Gastrocnemius medialis (tissue), 4 donors: Measurements from ENCODE around the gene C10orf95. TPM values are rescaled to one million over a fixed set of nuclear protein-coding genes. Genes with fewer than 3 reads are reported as not detected.
A peak's percentile ranks its signal among the peaks of the same experiment; 100 is the strongest.

Experiments used
- ATAC-seq, 2 donors: fragments of 150-250 bp; one replicate each; pipeline ENCODE4 v1.9.1; 2016
- DNase-seq, 2 donors: peaks; one replicate each; pipeline ENCODE4 v3.0.0-alpha.2; 2019
- H3K27ac ChIP-seq, 4 donors: fragments of 200-600 bp; sonication (generic); 1 replicate in 1 of 4; 2 replicates in 3 of 4; pipeline ENCODE4 v1.5.1; 2016 to 2018; ENCODE audit warnings: mild to moderate bottlenecking in 2 of 4, moderate library complexity in 1 of 4
- H3K27me3 ChIP-seq, 3 donors: fragments of 200-600 bp; sonication (generic) in 2 of 3; 1 replicate in 1 of 3; 2 replicates in 2 of 3; pipeline versions ENCODE4 v1.5.1 to v1.6.0; 2016 to 2019; ENCODE audit warnings: mild to moderate bottlenecking in 1 of 3, moderate library complexity in 1 of 3
- H3K36me3 ChIP-seq, 2 donors: fragments of 200-600 bp; sonication (generic) in 1 of 2; one replicate each; pipeline ENCODE4 v1.5.1; 2017 to 2018
- H3K4me1 ChIP-seq, 2 donors: fragments of 200-600 bp; sonication (generic) in 1 of 2; one replicate each; pipeline ENCODE4 v1.5.1; 2016 to 2017; ENCODE audit warnings: mild to moderate bottlenecking in 2 of 2
- H3K4me3 ChIP-seq, 4 donors: fragments of 200-600 bp; sonication (generic) in 3 of 4; 1 replicate in 1 of 4; 2 replicates in 3 of 4; pipeline ENCODE4 v1.5.1; 2016 to 2019; ENCODE audit warnings: mild to moderate bottlenecking in 2 of 4
- H3K9me3 ChIP-seq, 3 donors: fragments of 200-600 bp; sonication (generic) in 2 of 3; 1 replicate in 1 of 3; 2 replicates in 2 of 3; pipeline ENCODE4 v1.5.1; 2016 to 2019
- CTCF ChIP-seq, 5 experiments: fragments of 450-650 bp in 3 of 5; fragments of 200-600 bp in 2 of 5; sonication (generic) in 2 of 5; IDR thresholded peaks in 4 of 5; conservative IDR thresholded peaks in 1 of 5; 1 replicate in 4 of 5; 2 replicates in 1 of 5; pipeline ENCODE4 v1.5.1; 2016 to 2019; ENCODE audit warnings: antibody characterized with exemption in 5 of 5, mild to moderate bottlenecking in 3 of 5, moderate library complexity in 3 of 5
- POLR2A ChIP-seq, 2 donors: fragments of 450-650 bp; IDR thresholded peaks; one replicate each; pipeline ENCODE4 v1.6.1; 2017; ENCODE audit warnings: antibody characterized with exemption in 2 of 2, mild to moderate bottlenecking in 2 of 2, moderate library complexity in 2 of 2
- in situ Hi-C, 4 donors: fragments of 200-750 bp; cut with MboI; loops; one replicate each; pipeline versions ENCODE4 v1.15.0 to v1.8.0; 2017; ENCODE audit warnings: low sequenced_read_pairs in 4 of 4
- intact Hi-C: fragments of 100-400 bp; cut with DNase I; formaldehyde crosslinking; loops from one replicate; pipeline ENCODE4 v1.15.1; 2023; ENCODE audit warnings: low total_unique reads
- microRNA counts, 2 donors: library from miRNA; unstranded; fragments of <30 nt; microRNA quantifications; one replicate each; lab custom pipeline; 2016
- microRNA-seq, 2 donors: library from miRNA; unstranded; fragments of <30 nt; microRNA quantifications; one replicate each; pipeline ENCODE4, GENCODE V29; 2016; ENCODE audit warnings: borderline replicate concordance in 2 of 2
- total RNA-seq, 4 donors: library from RNA; depleted of rRNA; stranded (reverse); fragments of >200 nt; gene quantifications; one replicate each; pipeline versions ENCODE4 v1.1.0 to v1.2.3, GENCODE V29; 2016

Gene C10orf95
- total RNA-seq, 4 donors from 2014 or later = not detected

DNA sequence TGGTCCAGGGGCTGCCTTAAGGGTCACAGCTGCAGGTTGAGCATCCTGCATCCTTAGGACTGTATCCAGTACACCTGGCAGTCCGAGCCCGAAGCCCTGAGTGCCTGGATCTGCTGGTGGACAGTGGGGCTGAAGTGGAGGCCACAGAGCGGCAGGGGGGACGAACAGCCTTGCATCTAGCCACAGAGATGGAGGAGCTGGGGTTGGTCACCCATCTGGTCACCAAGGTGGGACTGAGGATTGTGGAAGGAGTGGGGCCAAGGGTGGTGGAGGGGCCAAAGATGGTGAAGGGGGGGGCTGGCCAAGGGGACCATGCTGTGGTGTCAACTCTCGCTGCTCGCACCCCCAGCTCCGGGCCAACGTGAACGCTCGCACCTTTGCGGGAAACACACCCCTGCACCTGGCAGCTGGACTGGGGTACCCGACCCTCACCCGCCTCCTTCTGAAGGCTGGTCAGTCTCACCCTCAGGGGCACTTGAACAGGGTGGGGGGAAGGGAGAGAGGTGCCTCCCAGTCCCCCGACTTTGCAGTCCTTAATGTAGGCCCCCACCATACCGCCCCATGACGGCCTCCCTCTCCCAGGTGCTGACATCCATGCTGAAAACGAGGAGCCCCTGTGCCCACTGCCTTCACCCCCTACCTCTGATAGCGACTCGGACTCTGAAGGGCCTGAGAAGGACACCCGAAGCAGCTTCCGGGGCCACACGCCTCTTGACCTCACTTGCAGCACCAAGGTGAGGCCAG lies 50.6 kb downstream of the C10orf95 start:
- Histone ChIP-seq H3K4me1 (peaks cover 12 to 19% of the 10 kb centered on the region in 2 donors), H3K9me3 (no peaks in the 10 kb centered on the region), H3K4me3 (no peak overlapping the region), H3K36me3 (peaks cover 0 to 33% of the 10 kb centered on the region in 2 donors), H3K27me3 (no peaks in the 10 kb centered on the region), H3K27ac (no peak overlapping the region)
- in situ Hi-C loops (no loop called here), intact Hi-C loops (no loop called here)
- DNase-seq = no peak
- TF ChIP-seq POLR2A (IDR thresholded peaks at IDR 0.05) (no peak), CTCF (IDR thresholded peaks at IDR 0.05 in 4 of 5, conservative IDR thresholded peaks at IDR 0.05 in 1 of 5) (no peak)
- no peak for ATAC-seq

DNA sequence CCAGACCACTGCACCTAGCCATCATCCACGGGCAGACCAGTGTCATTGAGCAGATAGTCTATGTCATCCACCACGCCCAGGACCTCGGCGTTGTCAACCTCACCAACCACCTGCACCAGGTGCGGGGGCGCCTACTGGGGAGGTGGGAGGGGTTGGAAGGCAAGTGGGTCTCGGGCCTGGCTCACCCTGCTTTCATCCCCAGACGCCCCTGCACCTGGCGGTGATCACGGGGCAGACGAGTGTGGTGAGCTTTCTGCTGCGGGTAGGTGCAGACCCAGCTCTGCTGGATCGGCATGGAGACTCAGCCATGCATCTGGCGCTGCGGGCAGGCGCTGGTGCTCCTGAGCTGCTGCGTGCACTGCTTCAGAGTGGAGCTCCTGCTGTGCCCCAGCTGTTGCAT lies 51.3 kb downstream of the C10orf95 start:
- H3K4me3 ChIP-seq = no peak overlapping the region
- peak overlapping the region in 2 of 4 donors; percentile 82 to 95 for H3K27ac ChIP-seq
- no peaks in the 10 kb centered on the region for H3K9me3 ChIP-seq
- DNase-seq (no peak), ATAC-seq (no peak)
- in situ Hi-C loops = no loop called here
- H3K4me1 ChIP-seq = peaks cover 14 to 19% of the 10 kb centered on the region in 2 donors
- no peak for TF ChIP-seq POLR2A (IDR thresholded peaks at IDR 0.05)
- no peak for TF ChIP-seq CTCF (IDR thresholded peaks at IDR 0.05 in 4 of 5, conservative IDR thresholded peaks at IDR 0.05 in 1 of 5)
- H3K27me3 ChIP-seq = no peaks in the 10 kb centered on the region
- intact Hi-C loops = no loop called here
- peaks cover 0 to 33% of the 10 kb centered on the region in 2 donors for H3K36me3 ChIP-seq

MicroRNAs encoded within 50 kb of the gene (microRNA counts, 767-probe panel; counts per million panel counts)
- microRNA hsa-miR-146b-3p (lab: Ali Mortazavi, UCI) = 356 to 448 counts per million in 2 donors
- 356 to 448 counts per million in 2 donors for microRNA hsa-miR-146b-5p (lab: Ali Mortazavi, UCI)

Small RNAs within 50 kb of the gene (microRNA-seq; reads per million reads assigned to microRNA genes)
- 104 to 243 reads per million in 2 donors for gene MIR146B

Other genes starting within 250 kb of the C10orf95 start
- gene ELOVL3, start 225.2 kb downstream of the C10orf95 start, total RNA-seq = under 1 TPM in 1 of 4 donors, not detected in 3; 0.51 TPM
- 1 to 10 TPM; 4.2 to 8.9 (median 6.5) TPM for gene PITX3, start 210.0 kb downstream of the C10orf95 start, total RNA-seq
- gene GBF1, start 206.0 kb downstream of the C10orf95 start, total RNA-seq = 10 to 100 TPM; 31.4 to 64.2 (median 58.7) TPM
- 10 to 100 TPM in 3 of 4 donors, 1 to 10 TPM in 1; 8.6 to 17.3 (median 12.8) TPM for gene NFKB2, start 55.8 kb downstream of the C10orf95 start, total RNA-seq
- gene PSD, start 32.8 kb downstream of the C10orf95 start, total RNA-seq = 1 to 10 TPM in 1 of 4 donors, under 1 TPM in 1, not detected in 2; 0.35 to 2.6 TPM
- 10 to 100 TPM; 14.2 to 34.8 (median 21.0) TPM for gene FBXL15, start 30.7 kb downstream of the C10orf95 start, total RNA-seq
- 10 to 100 TPM; 51.6 to 83.1 (median 70.2) TPM for gene CUEDC2, start 19.0 kb downstream of the C10orf95 start, total RNA-seq
- 100 to 1,000 TPM; 212 to 261 (median 252) TPM for gene ACTR1A, start 51.2 kb upstream of the C10orf95 start, total RNA-seq
- gene SUFU, start 52.4 kb upstream of the C10orf95 start, total RNA-seq = 10 to 100 TPM in 1 of 4 donors, 1 to 10 TPM in 3; 7.3 to 11.8 (median 7.9) TPM
- gene TRIM8, start 192.9 kb upstream of the C10orf95 start, total RNA-seq = 100 to 1,000 TPM; 113 to 222 (median 138) TPM